Measurements from ENCODE around the gene KRT78.
"Not testable (repeated sequence)": the region's sequence is repeated elsewhere in the genome, so short reads cannot be mapped to it uniquely, and the experiment has no call there.

Gene KRT78

GRCh38 chr12:52848661-52849255 is at the start of gene KRT78:
Gene KRT78, minus strand, starts transcription at chr12:52848994. Its CDS starts 64 bp downstream, at chr12:52848930.
- no peak for DNase-seq

GRCh38 chr12:52896190-52897100 is 47.7 kb upstream of the KRT78 start:
- no peak for DNase-seq

- no peak for DNase-seq
These were observed 47.0 kb upstream of the KRT78 start for GRCh38 chr12:52895726-52896189.

- no peak for DNase-seq
These were observed 44.2 kb upstream of the KRT78 start for GRCh38 chr12:52892974-52893373.

- DNase-seq: no peak
These were observed 43.5 kb upstream of the KRT78 start for GRCh38 chr12:52892207-52892852.

- DNase-seq: no peak
These were observed 42.2 kb upstream of the KRT78 start for GRCh38 chr12:52891044-52891443.

GRCh38 chr12:52890417-52890816 is 41.6 kb upstream of the KRT78 start:
- DNase-seq: no peak

- DNase-seq: peak; percentile 56
These were observed 35.9 kb upstream of the KRT78 start for GRCh38 chr12:52884526-52885293.

GRCh38 chr12:52880499-52880898 is 31.7 kb upstream of the KRT78 start:
- not testable (repeated sequence) for DNase-seq

GRCh38 chr12:52879394-52880351 is 30.9 kb upstream of the KRT78 start:
- peak; percentile 84 for DNase-seq

GRCh38 chr12:52878507-52879393 is 30.0 kb upstream of the KRT78 start:
- DNase-seq: no peak

GRCh38 chr12:52877242-52877641 is 28.4 kb upstream of the KRT78 start:
- no peak for DNase-seq

- DNase-seq: no peak
These were observed 27.6 kb upstream of the KRT78 start for GRCh38 chr12:52876372-52876771.

- DNase-seq: no peak
These were observed 26.0 kb upstream of the KRT78 start for GRCh38 chr12:52874573-52875435.

- peak; percentile 94 for DNase-seq
These were observed 25.2 kb upstream of the KRT78 start for GRCh38 chr12:52873832-52874572.

GRCh38 chr12:52873513-52873831 is 24.7 kb upstream of the KRT78 start:
- DNase-seq: no peak

GRCh38 chr12:52872644-52873389 is 24.0 kb upstream of the KRT78 start:
- DNase-seq: no peak

Measured in fibroblast of upper back skin (primary cell).